OCI-LY7 (cell line): ENCODE data around the gene GTF2A2. TPM values are rescaled to one million over a fixed set of nuclear protein-coding genes. Genes with fewer than 3 reads are reported as not detected.

Experiments used
- BruUV-seq: library from RNA; stranded (reverse); fragments of 400-500 nt; replicated peaks from 2 replicates; lab custom pipeline; 2021; lab: Mats Ljungman, UMichigan
- CTCF ChIA-PET: fragments of 300-600 bp; sonication (Branson Sonifier 250); formaldehyde crosslinking; loops from one replicate; lab custom pipeline; 2022; ENCODE audit warnings: antibody characterized with exemption; ENCODE audit not compliant: unreplicated experiment; lab: Charles Lee
- POLR2A ChIA-PET: fragments of 300-600 bp; sonication (Branson Sonifier 250); formaldehyde crosslinking; loops from one replicate; lab custom pipeline; 2022; ENCODE audit warnings: antibody characterized with exemption; lab: Charles Lee
- DNase-seq: peaks from one replicate; pipeline ENCODE4 v3.0.0-alpha.2; 2015; ENCODE audit warnings: low spot score
- H2AFZ ChIP-seq: fragments of 200-600 bp; sonication (generic), shearing (Covaris generic); 2 replicates; pipeline ENCODE4 v1.6.1; 2014; ENCODE audit warnings: mild to moderate bottlenecking, antibody characterized with exemption, low read length, moderate library complexity
- H3K27ac ChIP-seq: fragments of 200-600 bp; sonication (generic); 2 replicates; pipeline ENCODE4 v1.5.1; 2014; ENCODE audit warnings: mixed run types, low read depth, mild to moderate bottlenecking, moderate library complexity, low read length, inconsistent platforms; ENCODE audit not compliant: poor library complexity, severe bottlenecking
- H3K36me3 ChIP-seq: fragments of 200-600 bp; sonication (generic); 2 replicates; pipeline ENCODE4 v1.6.1; 2014; ENCODE audit warnings: mild to moderate bottlenecking, antibody characterized with exemption, low read length, moderate library complexity, mixed read lengths; ENCODE audit not compliant: insufficient read depth
- H3K4me1 ChIP-seq: fragments of 200-600 bp; sonication (generic); 2 replicates; pipeline ENCODE4 v1.5.1; 2014; ENCODE audit warnings: mild to moderate bottlenecking, low read length; ENCODE audit not compliant: insufficient read depth, poor library complexity, severe bottlenecking
- H3K4me2 ChIP-seq: fragments of 200-600 bp; sonication (generic); 2 replicates; pipeline ENCODE4 v1.6.1; 2014; ENCODE audit warnings: mild to moderate bottlenecking, low read length
- H3K4me3 ChIP-seq: fragments of 200-600 bp; sonication (generic); 2 replicates; pipeline ENCODE4 v1.5.1; 2014; ENCODE audit warnings: mild to moderate bottlenecking, low read depth, low read length; ENCODE audit not compliant: poor library complexity, severe bottlenecking
- H3K79me2 ChIP-seq: fragments of 200-600 bp; sonication (generic); 2 replicates; pipeline ENCODE4 v1.6.1; 2016; ENCODE audit warnings: low read depth, mild to moderate bottlenecking, low read length, moderate library complexity, mixed read lengths; ENCODE audit not compliant: insufficient read depth
- H3K9me2 ChIP-seq: fragments of 200-600 bp; sonication (generic); 2 replicates; pipeline ENCODE4 v1.6.1; 2016; ENCODE audit warnings: mild to moderate bottlenecking, low read length, mixed read lengths; ENCODE audit not compliant: insufficient read depth
- H3K9me3 ChIP-seq: fragments of 200-600 bp; sonication (generic); 2 replicates; pipeline ENCODE4 v1.6.1; 2014; ENCODE audit warnings: mild to moderate bottlenecking, mixed run types, low read length, mixed read lengths
- H4K20me1 ChIP-seq: fragments of 200-600 bp; sonication (generic); 2 replicates; pipeline ENCODE4 v1.6.1; 2014; ENCODE audit warnings: mild to moderate bottlenecking, antibody characterized with exemption, low read length, moderate library complexity, mixed read lengths; ENCODE audit not compliant: insufficient read depth
- CTCF ChIP-seq: fragments of 200-600 bp; sonication (generic); conservative IDR thresholded peaks from 2 replicates; pipeline ENCODE4 v1.5.1; 2014; ENCODE audit warnings: mild to moderate bottlenecking, antibody characterized with exemption, low read length, moderate library complexity, mixed read lengths
- EZH2phosphoT487 ChIP-seq: fragments of 200-600 bp; sonication (generic); IDR thresholded peaks from 2 replicates; pipeline ENCODE4 v1.6.1; 2018; ENCODE audit warnings: low read depth, borderline replicate concordance, mild to moderate bottlenecking, mixed run types, antibody characterized with exemption, low read length, moderate library complexity, mixed read lengths
- intact Hi-C: fragments of 100-400 bp; cut with micrococcal nuclease; formaldehyde crosslinking; loops from one replicate; pipeline ENCODE4 v1.10.0; 2022; ENCODE audit not compliant: unreplicated experiment
- total RNA-seq, 2 experiments: library from RNA; depleted of rRNA in 1 of 2; stranded (reverse); fragments of >200 nt in 1 of 2; shearing (Covaris generic) in 1 of 2; gene quantifications; 2 replicates each; pipeline ENCODE4 v1.2.3, GENCODE V29; 2014 to 2022

GTF2A2 gene
- total RNA-seq, 2 experiments from 2014 or later: 69.3 to 139 TPM

GRCh38 chr15:59689626-59690236, 32.4 kb upstream of the GTF2A2 start:
- peaks cover 22% of the 10 kb centered on the region for H3K36me3 ChIP-seq
- peak overlapping the region; percentile 95 for H3K27ac ChIP-seq
- no peaks in the 10 kb centered on the region for H3K9me2 ChIP-seq
- TF ChIP-seq EZH2phosphoT487: no peak
- no peak for TF ChIP-seq CTCF
- POLR2A ChIA-PET: interaction anchor here (1.0 to 1.1 kb wide), 2 partner anchors 10 to 134 kb away, joined by 3 to 4 read pairs; no protein-coding TSS in a partner anchor
- peaks cover 26% of the 10 kb centered on the region for H4K20me1 ChIP-seq
- H3K9me3 ChIP-seq: no peaks in the 10 kb centered on the region; the same call in 1 of the 2 replicates
- no TSS peak for BruUV-seq
- CTCF ChIA-PET: no interaction called here
- peak overlapping the region; percentile 76 for H3K4me2 ChIP-seq
- intact Hi-C loops: loop anchor here (2.0 to 10.0 kb wide), 7 partner anchors 157 to 833 kb away; partner anchors contain the start of gene SLTM
- peak overlapping the region; percentile 83 for H2AFZ ChIP-seq
- peak; percentile 73 for DNase-seq
- H3K4me1 ChIP-seq: peaks cover 44% of the 10 kb centered on the region
- H3K79me2 ChIP-seq: peaks cover 43% of the 10 kb centered on the region
- H3K4me3 ChIP-seq: peak overlapping the region; percentile 97

GRCh38 chr15:59688782-59689625, 31.7 kb upstream of the GTF2A2 start, which contains the start of gene BNIP2:
TSS of gene BNIP2 (minus strand) at chr15:59689320. CDS start at chr15:59682457, 6,863 bp downstream.
- Histone ChIP-seq H3K4me1 (peaks cover 51% of the 10 kb centered on the region), H3K4me2 (peak within 1 kb of the TSS; percentile 99), H3K27ac (peak within 1 kb of the TSS; percentile 95), H2AFZ (peak within 1 kb of the TSS; percentile 83), H4K20me1 (peaks cover 33% of the 10 kb centered on the region), H3K4me3 (peak within 1 kb of the TSS; percentile 97), H3K36me3 (peaks cover 29% of the 10 kb centered on the region), H3K79me2 (peaks cover 50% of the 10 kb centered on the region), H3K9me2 (no peaks in the 10 kb centered on the region), H3K9me3 (no peaks in the 10 kb centered on the region; the same call in 1 of the 2 replicates)
- DNase-seq: peak; percentile 98
- intact Hi-C loops: loop anchor here (1.0 to 5.0 kb wide), 5 partner anchors 32 to 756 kb away; partner anchors contain the start of genes GTF2A2 and SLTM
- POLR2A ChIA-PET: interaction anchor here (0.6 to 1.4 kb wide), 4 partner anchors 11 to 1104 kb away, joined by 3 to 4 read pairs (median 4); no protein-coding TSS in a partner anchor
- CTCF ChIA-PET: no interaction called here
- TF ChIP-seq EZH2phosphoT487: no peak
- no peak; the same call in 1 of the 2 replicates for TF ChIP-seq CTCF
- BruUV-seq: no TSS peak
